Stimulated activated CD4-positive, alpha-beta T cell treated with anti-CD3 and anti-CD28 coated beads, Interleukin-1b, Interleukin-23, amount 100 ng/mL, for 24 hours (primary cell): ENCODE measurements around the gene PYDC1.
"Not testable (repeated sequence)": the region's sequence is repeated elsewhere in the genome, so short reads cannot be mapped to it uniquely, and the experiment has no call there.

Source experiments
- DNase-seq, 4 experiments: peaks; one replicate each; pipeline ENCODE4 v3.0.0-alpha.2; 2020; ENCODE audit warnings: low read depth in 4 of 4, low spot score in 1 of 4

The PYDC1 gene

GRCh38 chr16:31216422-31217135 is at the start of gene PYDC1:
PYDC1 (minus strand) TSS chr16:31217135; CDS start chr16:31217028, 107 bp downstream.
- DNase-seq, result no peak

GRCh38 chr16:31265329-31266245 is 48.7 kb upstream of the PYDC1 start:
- DNase-seq, result peak; percentile 31 to 78 (median 54)

- no peak for DNase-seq
Measured at GRCh38 chr16:31262084-31262483, 45.1 kb upstream of the PYDC1 start.

- DNase-seq, result no peak
Measured at GRCh38 chr16:31260136-31260931, 43.4 kb upstream of the PYDC1 start.

- no peak for DNase-seq
Measured at GRCh38 chr16:31258366-31258765, 41.4 kb upstream of the PYDC1 start.

GRCh38 chr16:31256466-31256865 is 39.5 kb upstream of the PYDC1 start:
- DNase-seq, result no peak

GRCh38 chr16:31253642-31254045 is 36.7 kb upstream of the PYDC1 start:
- peak in 2 of 4 experiments; percentile 7 to 25 for DNase-seq

- no peak for DNase-seq
Measured at GRCh38 chr16:31251435-31251834, 34.5 kb upstream of the PYDC1 start.

GRCh38 chr16:31250782-31251384 is 33.9 kb upstream of the PYDC1 start:
- DNase-seq, result no peak

GRCh38 chr16:31248344-31248743 is 31.4 kb upstream of the PYDC1 start:
- DNase-seq, result no peak

- DNase-seq, result no peak
Measured at GRCh38 chr16:31246296-31246695, 29.4 kb upstream of the PYDC1 start.

- not testable (repeated sequence) for DNase-seq
Measured at GRCh38 chr16:31245598-31245997, 28.7 kb upstream of the PYDC1 start.

- no peak for DNase-seq
Measured at GRCh38 chr16:31243734-31244670, 27.1 kb upstream of the PYDC1 start.

GRCh38 chr16:31242206-31242605 is 25.3 kb upstream of the PYDC1 start:
- DNase-seq, result no peak

- DNase-seq, result no peak
Measured at GRCh38 chr16:31238041-31238440, 21.1 kb upstream of the PYDC1 start.

- DNase-seq, result no peak
Measured at GRCh38 chr16:31229501-31229900, 12.6 kb upstream of the PYDC1 start.

GRCh38 chr16:31228206-31228605 is 11.3 kb upstream of the PYDC1 start:
- no peak for DNase-seq

GRCh38 chr16:31225193-31225592 is 8.3 kb upstream of the PYDC1 start:
- no peak for DNase-seq

GRCh38 chr16:31224092-31224955 is 7.4 kb upstream of the PYDC1 start:
- DNase-seq, result no peak
